Psoas muscle (tissue), 8 donors: ENCODE measurements around the gene FBXW9. TPM values are rescaled to one million over a fixed set of nuclear protein-coding genes. Genes with fewer than 3 reads are reported as not detected.

ENCODE experiments used
- ATAC-seq, 4 donors: fragments of 200-7000 bp; cut with Tn5 transposase; one replicate each; pipeline ENCODE4 v1.9.1; 2020; ENCODE audit warnings: moderate library complexity in 3 of 4, mild to moderate bottlenecking in 2 of 4
- DNase-seq, 2 donors: peaks; one replicate each; pipeline ENCODE4 v3.0.0-alpha.2; 2020
- H3K27ac ChIP-seq: fragments of 200-600 bp; one replicate; pipeline ENCODE4 v1.8.0; 2022
- H3K27me3 ChIP-seq, 3 donors: fragments of 200-600 bp in 1 of 3; one replicate each; pipeline versions ENCODE4 v1.6.1 to v1.8.0; 2013 to 2022; ENCODE audit warnings: low read length in 2 of 3, mild to moderate bottlenecking in 2 of 3, moderate library complexity in 1 of 3; ENCODE audit not compliant: insufficient read depth in 3 of 3
- H3K36me3 ChIP-seq, 2 donors: fragments of 200-600 bp in 1 of 2; one replicate each; pipeline versions ENCODE4 v1.6.1 to v1.8.0; 2013 to 2022; ENCODE audit warnings: low read depth in 1 of 2, mild to moderate bottlenecking in 1 of 2, moderate library complexity in 1 of 2; ENCODE audit not compliant: insufficient read depth in 1 of 2
- H3K4me1 ChIP-seq: fragments of 200-600 bp; one replicate; pipeline ENCODE4 v1.8.0; 2022
- H3K4me3 ChIP-seq: fragments of 200-600 bp; one replicate; pipeline ENCODE4 v1.8.0; 2022; ENCODE audit warnings: mild to moderate bottlenecking
- H3K9me3 ChIP-seq: fragments of 200-600 bp; one replicate; pipeline ENCODE4 v1.8.0; 2022
- CTCF ChIP-seq: fragments of 200-600 bp; IDR thresholded peaks from one replicate; pipeline ENCODE4 v1.8.0; 2022; ENCODE audit warnings: antibody characterized with exemption
- WGBS, 3 donors: extraction: QIAGEN DNeasy Blood & Tissue Kit; methylation state at CpG; one replicate each; pipeline versions ENCODE4 v1.1.6 to v1.1.7; 2013; 5-methylcytosine and 5-hydroxymethylcytosine counted together
- intact Hi-C, 2 donors: fragments of 100-400 bp; cut with DNase I; formaldehyde crosslinking; loops; one replicate each; pipeline versions ENCODE4 v1.11.0 to v1.14.2; 2022
- polyA plus RNA-seq, 3 donors: library from polyadenylated mRNA; stranded (reverse); fragments of 200-250 nt; gene quantifications; one replicate each; pipeline ENCODE4 v1.2.3, GENCODE V29; 2013
- total RNA-seq, 4 donors: library from RNA; stranded (reverse); fragmentation: NEBNext Ultra II Directional in 2 of 4; extraction: Animal tissue kit (Norgen Biotek cat#: 25700) in 2 of 4; gene quantifications; one replicate each; pipeline versions ENCODE4 v1.2.1 to v1.2.4, GENCODE V29; 2021 to 2023
- donor health status: healthy with polysubstance abuse.
- donor health status: DM: no; HTN: no; CAD: no; lungs with moderate emphysema.
- donor health status: Bipolar disorder and iron deficiency.
- donor health status: healthy.
- donor health status: DM: yes; HTN: yes; CAD: no.
- donor health status: DM: no; HTN: no; CAD: no.
- donor health status: DM: no; HTN: no; CAD: no.
- donor health status: DM: yes; HTN: yes; CAD: no.

The FBXW9 gene
- total and polyA plus RNA-seq, 7 donors: 1.2 to 9.2 (median 2.2) TPM

- no peak for TF ChIP-seq CTCF
- H3K9me3 ChIP-seq: no peaks in the 10 kb centered on the region
- H3K4me3 ChIP-seq: peak overlapping the region; percentile 87
- WGBS, 3 donors: 1 to 2% (median 1%) methylated on average over 32 of the region's 32 CpGs
- H3K36me3 ChIP-seq: peaks cover 0 to 19% of the 10 kb centered on the region in 2 donors
- H3K27ac ChIP-seq: peak overlapping the region; percentile 92
- intact Hi-C loops: loop anchor here in 1 of 2 donors (5.0 kb wide), 3 partner anchors 40 to 125 kb away; partner anchors contain the start of gene DHPS
- peaks cover 27% of the 10 kb centered on the region for H3K4me1 ChIP-seq
- H3K27me3 ChIP-seq: no peaks in the 10 kb centered on the region
- peak; percentile 97 to 98 for DNase-seq
- ATAC-seq: peak; percentile 93 to 94 (median 93)
Observed at GRCh38 chr19:12722566-12723380, 26.3 kb upstream of the FBXW9 start.

GRCh38 chr19:12721656-12722565, 25.5 kb upstream of the FBXW9 start:
- 1% methylated on average over 61 to 65 of the region's 65 CpGs for WGBS, 3 donors
- Histone ChIP-seq H3K36me3 (peaks cover 0 to 28% of the 10 kb centered on the region in 2 donors), H3K27me3 (no peaks in the 10 kb centered on the region), H3K4me3 (peak overlapping the region; percentile 87), H3K27ac (peak overlapping the region; percentile 92), H3K4me1 (peaks cover 27% of the 10 kb centered on the region), H3K9me3 (no peaks in the 10 kb centered on the region)
- ATAC-seq (peak; percentile 57 to 77 (median 64)), DNase-seq (peak; percentile 78 to 88)
- intact Hi-C loops: loop anchor here in 1 of 2 donors (5.0 kb wide), 3 partner anchors 40 to 125 kb away; partner anchors contain the start of gene DHPS
- no peak for TF ChIP-seq CTCF

- 1 to 2% (median 2%) methylated on average over 17 to 59 of the region's 59 CpGs for WGBS, 3 donors
- DNase-seq (peak; percentile 33 to 60), ATAC-seq (peak; percentile 7 to 10 (median 9))
- TF ChIP-seq CTCF: no peak
- H3K9me3 ChIP-seq: no peaks in the 10 kb centered on the region
- H3K4me3 ChIP-seq: peak overlapping the region; percentile 87
- H3K4me1 ChIP-seq: peaks cover 27% of the 10 kb centered on the region
- peak overlapping the region; percentile 92 for H3K27ac ChIP-seq
- peaks cover 0 to 36% of the 10 kb centered on the region in 2 donors for H3K36me3 ChIP-seq
- intact Hi-C loops: loop anchor here in 1 of 2 donors (5.0 kb wide), 3 partner anchors 39 to 126 kb away; partner anchors contain the start of gene DHPS
- no peaks in the 10 kb centered on the region for H3K27me3 ChIP-seq
Observed at GRCh38 chr19:12720851-12721655, 24.6 kb upstream of the FBXW9 start.

- Histone ChIP-seq H3K9me3 (no peaks in the 10 kb centered on the region), H3K4me1 (peaks cover 27% of the 10 kb centered on the region), H3K36me3 (peaks cover 0 to 44% of the 10 kb centered on the region in 2 donors), H3K27ac (peak overlapping the region; percentile 92), H3K27me3 (no peaks in the 10 kb centered on the region), H3K4me3 (peak overlapping the region; percentile 87)
- WGBS, 3 donors: 71 to 85% (median 74%) methylated on average over 10 of the region's 10 CpGs
- intact Hi-C loops: loop anchor here in 1 of 2 donors (5.0 kb wide), 3 partner anchors 38 to 127 kb away; partner anchors contain the start of gene DHPS
- ATAC-seq (no peak), DNase-seq (no peak)
- TF ChIP-seq CTCF: no peak
Observed at GRCh38 chr19:12720296-12720695, 23.9 kb upstream of the FBXW9 start.
